Heart left ventricle (tissue), 13 donors: ENCODE measurements around the gene TIGD2.

Experiments used
- POLR2A ChIP-seq, 2 donors: fragments of 450-650 bp; IDR thresholded peaks; one replicate each; pipeline ENCODE4 v1.6.1; 2017; ENCODE audit warnings: antibody characterized with exemption in 2 of 2, mild to moderate bottlenecking in 2 of 2, moderate library complexity in 2 of 2
- TF ChIP-seq, protein P1 (sequence below), 12 donors: fragments of 200-600 bp; sonication (generic) in 4 of 12; IDR thresholded peaks; one replicate each; pipeline versions ENCODE4 v1.5.0 to v1.8.0; 2018 to 2022; ENCODE audit warnings: antibody characterized with exemption in 12 of 12, mild to moderate bottlenecking in 5 of 12
- donor health status: ischemic (EF 13 %, LVEDD 7.1; RV severe dilation, severe dysfunction).
- donor health status: DM: no; HTN: yes; CAD: no.
- donor health status: DM: no; HTN: no; CAD: no.
- donor health status: ischemic (EF 25% LVEDD 6.9; RV normal size, moderate dysfunction).
- donor health status: ischemic (EF 25% LVEDD 5.7; RV mildly dilated, moderate dysfunction).
- donor health status: ischemic (EF 35%, LVEDD 5.7; RV mildly dilated, moderate dysfunction).
- donor health status: nonischemic (EF 11% LVEDD 7.7; RV severe dilation, severe dysfunction).
- donor health status: DM: yes; HTN: yes; CAD: no.
- donor health status: PGD.
- donor health status: ischemic (EF 29% LVEDD 5.4; RV normal size, mild dysfunction).
- donor health status: nonischemic (EF 23%, LVEDD 6.1; RV moderate dilation, normal function).

DNA sequence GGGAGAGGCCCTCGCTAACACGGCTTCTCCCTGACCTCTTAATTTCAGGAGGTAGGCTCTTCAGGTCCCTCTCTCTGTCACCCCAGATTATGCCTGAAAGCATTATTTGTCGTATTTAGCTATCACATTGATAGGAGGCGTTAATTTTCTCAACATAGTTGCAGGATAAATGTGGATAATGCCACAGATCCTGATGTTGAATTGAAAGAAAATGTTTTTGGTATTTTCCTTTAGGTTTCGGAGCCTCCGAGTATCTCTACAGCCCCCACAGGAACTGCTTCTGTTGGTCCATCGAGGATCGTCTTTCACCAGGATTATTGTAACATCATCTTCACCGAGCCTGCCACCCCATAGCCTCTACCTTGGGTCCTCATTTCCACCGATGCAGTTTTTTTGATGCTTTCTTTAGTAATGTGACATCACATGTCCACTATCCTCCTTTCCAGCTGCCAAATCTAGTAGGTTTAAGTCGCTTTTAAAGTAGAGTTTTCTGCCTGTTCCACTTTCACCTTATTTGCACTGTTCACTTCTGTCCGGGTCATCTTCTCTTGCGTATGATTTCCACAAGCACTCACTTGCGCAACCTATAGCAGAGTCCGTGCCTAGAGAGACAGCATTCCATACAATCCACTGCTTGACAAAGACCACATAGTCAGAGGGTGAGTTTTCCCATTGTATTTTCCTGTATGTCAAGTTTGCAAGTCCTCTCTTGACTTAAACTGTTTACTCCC, 665 bp downstream of the TIGD2 start:
- TF ChIP-seq, protein P1, sequence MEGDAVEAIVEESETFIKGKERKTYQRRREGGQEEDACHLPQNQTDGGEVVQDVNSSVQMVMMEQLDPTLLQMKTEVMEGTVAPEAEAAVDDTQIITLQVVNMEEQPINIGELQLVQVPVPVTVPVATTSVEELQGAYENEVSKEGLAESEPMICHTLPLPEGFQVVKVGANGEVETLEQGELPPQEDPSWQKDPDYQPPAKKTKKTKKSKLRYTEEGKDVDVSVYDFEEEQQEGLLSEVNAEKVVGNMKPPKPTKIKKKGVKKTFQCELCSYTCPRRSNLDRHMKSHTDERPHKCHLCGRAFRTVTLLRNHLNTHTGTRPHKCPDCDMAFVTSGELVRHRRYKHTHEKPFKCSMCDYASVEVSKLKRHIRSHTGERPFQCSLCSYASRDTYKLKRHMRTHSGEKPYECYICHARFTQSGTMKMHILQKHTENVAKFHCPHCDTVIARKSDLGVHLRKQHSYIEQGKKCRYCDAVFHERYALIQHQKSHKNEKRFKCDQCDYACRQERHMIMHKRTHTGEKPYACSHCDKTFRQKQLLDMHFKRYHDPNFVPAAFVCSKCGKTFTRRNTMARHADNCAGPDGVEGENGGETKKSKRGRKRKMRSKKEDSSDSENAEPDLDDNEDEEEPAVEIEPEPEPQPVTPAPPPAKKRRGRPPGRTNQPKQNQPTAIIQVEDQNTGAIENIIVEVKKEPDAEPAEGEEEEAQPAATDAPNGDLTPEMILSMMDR (IDR thresholded peaks at IDR 0.05) = no peak
- TF ChIP-seq POLR2A (IDR thresholded peaks at IDR 0.05) = no peak
